Measurements from ENCODE around the gene PTPRT. TPM values are rescaled to one million over a fixed set of nuclear protein-coding genes. Genes with fewer than 3 reads are reported as not detected.

The PTPRT gene
- total and polyA plus RNA-seq, 10 of the 15 experiments (the other 5 are each of a cell fraction or from before 2014, with no cell fraction given), result not detected

GRCh38 chr20:42043921-42044320 lies 1145.8 kb downstream of the PTPRT start (continued):
- TF ChIP-seq SMC3 (IDR thresholded peaks at IDR 0.05; ENCODE audit: borderline replicate concordance, low read length) (no peak), GATAD2B (conservative IDR thresholded peaks at IDR 0.05; ENCODE audit: low read depth) (no peak), POLR2AphosphoS2 (IDR thresholded peaks at IDR 0.05; ENCODE audit: low read depth, low read length) (no peak), ESRRA (IDR thresholded peaks at IDR 0.05; ENCODE audit: low read length) (no peak), ZNF207 (IDR thresholded peaks at IDR 0.05; ENCODE audit: borderline replicate concordance) (no peak), HSF1 (IDR thresholded peaks at IDR 0.05; ENCODE audit: low read depth, low read length) (no peak), IKZF1 (conservative IDR thresholded peaks at IDR 0.05) (no peak), CBX3 (IDR thresholded peaks at IDR 0.05; ENCODE audit: borderline replicate concordance, low read depth) (no peak), ZBTB11 (CRISPR knock-in tag; IDR thresholded peaks at IDR 0.05) (no peak), FOXK2 (IDR thresholded peaks at IDR 0.05) (no peak), TCF12 (IDR thresholded peaks at IDR 0.05; ENCODE audit: low read depth, low read length) (no peak)
- TF ChIP-seq, protein P1, sequence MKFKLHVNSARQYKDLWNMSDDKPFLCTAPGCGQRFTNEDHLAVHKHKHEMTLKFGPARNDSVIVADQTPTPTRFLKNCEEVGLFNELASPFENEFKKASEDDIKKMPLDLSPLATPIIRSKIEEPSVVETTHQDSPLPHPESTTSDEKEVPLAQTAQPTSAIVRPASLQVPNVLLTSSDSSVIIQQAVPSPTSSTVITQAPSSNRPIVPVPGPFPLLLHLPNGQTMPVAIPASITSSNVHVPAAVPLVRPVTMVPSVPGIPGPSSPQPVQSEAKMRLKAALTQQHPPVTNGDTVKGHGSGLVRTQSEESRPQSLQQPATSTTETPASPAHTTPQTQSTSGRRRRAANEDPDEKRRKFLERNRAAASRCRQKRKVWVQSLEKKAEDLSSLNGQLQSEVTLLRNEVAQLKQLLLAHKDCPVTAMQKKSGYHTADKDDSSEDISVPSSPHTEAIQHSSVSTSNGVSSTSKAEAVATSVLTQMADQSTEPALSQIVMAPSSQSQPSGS (IDR thresholded peaks at IDR 0.05; ENCODE audit: low read length), result no peak
